HG02623 (cell line): ENCODE results near the gene DLEC1.

Experiments used
- ATAC-seq: cut with Tn5 transposase; IDR thresholded peaks from one replicate; pipeline ENCODE4 v1.9.1; 2021; ENCODE audit warnings: moderate library complexity; ENCODE audit not compliant: unreplicated experiment

DLEC1 gene

GRCh38 chr3:38002291-38002876 is 36.6 kb upstream of the DLEC1 start:
- no peak for ATAC-seq

- ATAC-seq: no peak
These were observed 36.1 kb upstream of the DLEC1 start for GRCh38 chr3:38002940-38003339.

- ATAC-seq: no peak
These were observed 35.6 kb upstream of the DLEC1 start for GRCh38 chr3:38003371-38003816.

GRCh38 chr3:38003817-38004414 is 35.1 kb upstream of the DLEC1 start:
- ATAC-seq: no peak

- no peak for ATAC-seq
These were observed 34.5 kb upstream of the DLEC1 start for GRCh38 chr3:38004415-38005075.

GRCh38 chr3:38005076-38006020 is 33.7 kb upstream of the DLEC1 start:
- ATAC-seq: no peak

- no peak for ATAC-seq
These were observed 33.0 kb upstream of the DLEC1 start for GRCh38 chr3:38006031-38006430.

- ATAC-seq: no peak
These were observed 32.5 kb upstream of the DLEC1 start for GRCh38 chr3:38006445-38006995.

- no peak for ATAC-seq
These were observed 31.3 kb upstream of the DLEC1 start for GRCh38 chr3:38007754-38008090.

- no peak for ATAC-seq
These were observed 30.8 kb upstream of the DLEC1 start for GRCh38 chr3:38008191-38008701.

GRCh38 chr3:38008971-38009580 is 29.9 kb upstream of the DLEC1 start:
- ATAC-seq: no peak

GRCh38 chr3:38009807-38010591 is 29.0 kb upstream of the DLEC1 start:
- ATAC-seq: no peak

GRCh38 chr3:38011111-38011510 is 27.9 kb upstream of the DLEC1 start:
- ATAC-seq: no peak

GRCh38 chr3:38015485-38015884 is 23.5 kb upstream of the DLEC1 start:
- ATAC-seq: no peak

- ATAC-seq: no peak
These were observed 23.0 kb upstream of the DLEC1 start for GRCh38 chr3:38015984-38016383.

- no peak for ATAC-seq
These were observed 22.6 kb upstream of the DLEC1 start for GRCh38 chr3:38016410-38016809.

- ATAC-seq: no peak
These were observed 22.1 kb upstream of the DLEC1 start for GRCh38 chr3:38016847-38017444.

- no peak for ATAC-seq
These were observed 21.3 kb upstream of the DLEC1 start for GRCh38 chr3:38017445-38018295.
